K562 (cell line): ENCODE results near the gene ATXN1. TPM values are rescaled to one million over a fixed set of nuclear protein-coding genes. Genes with fewer than 3 reads are reported as not detected.

Source experiments
- ATAC-seq: fragments of 200-7000 bp; cut with Tn5 transposase; 3 replicates; pipeline ENCODE4 v1.9.1; 2020; ENCODE audit warnings: moderate library complexity
- BruUV-seq: library from RNA; stranded (reverse); fragments of 400-500 nt; replicated peaks from 2 replicates; lab custom pipeline; 2021; lab: Mats Ljungman, UMichigan
- CTCF ChIA-PET: fragments of 300-600 bp; formaldehyde crosslinking; extraction: SDS; loops from one replicate; lab custom pipeline; 2021; ENCODE audit warnings: low intra/inter-chr PET ratio; lab: Yijun Ruan, JAX
- POLR2A ChIA-PET: fragments of 300-600, 350-650 bp; sonication (Branson Sonifier 250); formaldehyde crosslinking; extraction: SDS; loops from one replicate; lab custom pipeline; 2021; ENCODE audit warnings: antibody characterized with exemption, inconsistent platforms; lab: Yijun Ruan, JAX
- DNase-seq, 4 experiments: peaks; one replicate each; pipeline versions ENCODE4 v3.0.0 to v3.0.0-alpha.2; 2011 to 2018; ENCODE audit warnings: low spot score in 3 of 4, mixed read lengths in 3 of 4; ENCODE audit errors: extremely low read depth in 1 of 4
- FAIRE-seq: peaks from 2 replicates; lab custom pipeline; 2011; peaks lifted over from hg19 to GRCh38; lab: Jason Lieb, UNC
- H2AFZ ChIP-seq: 2 replicates; pipeline ENCODE4 v1.6.0; 2011; ENCODE audit warnings: low read depth, low read length, control low read depth, inconsistent platforms
- H3K27ac ChIP-seq: fragments of 200-600 bp; 3 replicates; pipeline ENCODE4 v1.8.0; 2011; ENCODE audit warnings: low read depth, mild to moderate bottlenecking, control low read depth, inconsistent platforms, low read length, moderate library complexity, mixed read lengths; ENCODE audit errors: extremely low read depth
- H3K27me3 ChIP-seq, 2 experiments: fragments of 300-600 bp in 1 of 2; 2 replicates in 1 of 2; 3 replicates in 1 of 2; pipeline versions ENCODE4 v1.6.0 to v1.8.0; 2011; ENCODE audit warnings: inconsistent platforms in 2 of 2, low read length in 2 of 2, mild to moderate bottlenecking in 1 of 2, mixed read lengths in 1 of 2, moderate library complexity in 1 of 2; ENCODE audit not compliant: control insufficient read depth in 2 of 2, insufficient read depth in 2 of 2
- H3K36me3 ChIP-seq: fragments of 300-600 bp; 3 replicates; pipeline ENCODE4 v1.8.0; 2011; ENCODE audit warnings: mild to moderate bottlenecking, low read length, inconsistent platforms; ENCODE audit not compliant: control insufficient read depth, insufficient read depth
- H3K4me1 ChIP-seq, 2 experiments: fragments of 200-600 bp in 1 of 2; replicated peaks in 1 of 2; 2 replicates in 1 of 2; 3 replicates in 1 of 2; pipeline versions ENCODE4 v1.5.1 to v1.8.0; 2011; ENCODE audit warnings: inconsistent platforms in 2 of 2, low read length in 2 of 2, mild to moderate bottlenecking in 1 of 2, mixed read lengths in 1 of 2, moderate library complexity in 1 of 2; ENCODE audit not compliant: control insufficient read depth in 2 of 2, insufficient read depth in 2 of 2
- H3K4me2 ChIP-seq: 2 replicates; pipeline ENCODE4 v1.6.1; 2011; ENCODE audit warnings: low read length, control low read depth, inconsistent platforms, mixed read lengths; ENCODE audit not compliant: insufficient read depth
- H3K4me3 ChIP-seq: fragments of 200-600 bp; sonication (generic), shearing (Covaris generic); 2 replicates; pipeline ENCODE4 v1.5.1; 2016; ENCODE audit warnings: control low read depth, inconsistent platforms
- H3K79me2 ChIP-seq: fragments of 200-600 bp; 3 replicates; pipeline ENCODE4 v1.8.0; 2011; ENCODE audit warnings: low read length, inconsistent platforms; ENCODE audit not compliant: control insufficient read depth, insufficient read depth
- H3K9ac ChIP-seq, 2 experiments: 2 replicates each; pipeline versions ENCODE4 v1.6.0 to v1.6.1; 2011; ENCODE audit warnings: low read depth in 2 of 2, low read length in 2 of 2, control low read depth in 1 of 2, inconsistent platforms in 1 of 2, mild to moderate bottlenecking in 1 of 2, mixed read lengths in 1 of 2; ENCODE audit not compliant: insufficient read depth in 1 of 2
- H3K9me1 ChIP-seq: one replicate; pipeline ENCODE4 v1.6.0; 2011; ENCODE audit warnings: inconsistent platforms, mild to moderate bottlenecking, low read length, moderate library complexity; ENCODE audit not compliant: control insufficient read depth, insufficient read depth
- H3K9me3 ChIP-seq: replicated peaks from 2 replicates; pipeline ENCODE4 v1.5.1; 2011; ENCODE audit warnings: low read depth, low read length, inconsistent platforms; ENCODE audit not compliant: control insufficient read depth, insufficient read depth
- H4K20me1 ChIP-seq: replicated peaks from 2 replicates; pipeline ENCODE4 v1.6.1; 2011; ENCODE audit warnings: low read length, inconsistent platforms, mixed read lengths; ENCODE audit not compliant: control insufficient read depth, insufficient read depth
- BHLHE40 ChIP-seq: IDR thresholded peaks from 2 replicates; pipeline ENCODE4 v1.6.1; 2011; ENCODE audit warnings: low read length, improper control_type of control experiment
- BRD4 ChIP-seq: fragments of 200-600 bp; sonication (generic); IDR thresholded peaks from 2 replicates; pipeline ENCODE4 v1.6.1; 2017; ENCODE audit warnings: inconsistent platforms
- CBX5 ChIP-seq: IDR thresholded peaks from 2 replicates; pipeline ENCODE4 v1.6.1; 2014; ENCODE audit warnings: low read depth, borderline replicate concordance
- EGR1 ChIP-seq: fragments of 450-650 bp; conservative IDR thresholded peaks from 2 replicates; pipeline ENCODE4 v1.6.1; 2017; ENCODE audit warnings: mild to moderate bottlenecking
- FOSL1 ChIP-seq: fragments of 200-800 bp; sonication (Bioruptor generic); conservative IDR thresholded peaks from 2 replicates; pipeline ENCODE4 v1.6.1; 2016; ENCODE audit warnings: missing genetic modification characterization, missing compliant biosample characterization
- FUS ChIP-seq: fragments of 200-400 bp; formaldehyde crosslinking; optimal IDR thresholded peaks from 2 replicates; pipeline ENCODE3; 2017; ENCODE audit warnings: low read depth, low read length
- JUND ChIP-seq, 2 experiments: IDR thresholded peaks; 2 replicates in 1 of 2; 3 replicates in 1 of 2; pipeline ENCODE4 v1.6.1; 2011; ENCODE audit warnings: borderline replicate concordance in 2 of 2, low read depth in 2 of 2, low read length in 2 of 2, improper control_type of control experiment in 1 of 2, missing biosample characterization in 1 of 2, missing genetic modification characterization in 1 of 2, missing genetic modification reagents in 1 of 2
- L3MBTL2 ChIP-seq: fragments of 450-650 bp; IDR thresholded peaks from 2 replicates; pipeline ENCODE4 v1.6.1; 2016; ENCODE audit warnings: mild to moderate bottlenecking, moderate library complexity
- MAFG ChIP-seq: fragments of 450-650 bp; conservative IDR thresholded peaks from 2 replicates; pipeline ENCODE4 v1.6.1; 2016; ENCODE audit warnings: missing genetic modification characterization, missing compliant biosample characterization
- MAZ ChIP-seq, 2 experiments: fragments of 450-650 bp in 1 of 2; sonication (generic) in 1 of 2; formaldehyde crosslinking; IDR thresholded peaks in 1 of 2; conservative IDR thresholded peaks in 1 of 2; 2 replicates each; pipeline versions ENCODE4 v1.4.0 to v1.5.0; 2020; ENCODE audit warnings: mild to moderate bottlenecking in 1 of 2, missing genetic modification reagents in 1 of 2
- MCM2 ChIP-seq: fragments of 450-650 bp; IDR thresholded peaks from 2 replicates; pipeline ENCODE4 v1.6.1; 2017; ENCODE audit warnings: low read depth, mild to moderate bottlenecking
- PML ChIP-seq: IDR thresholded peaks from 2 replicates; pipeline ENCODE4 v1.6.1; 2012; ENCODE audit warnings: low read length, inconsistent platforms
- POLR2AphosphoS2 ChIP-seq: IDR thresholded peaks from 2 replicates; pipeline ENCODE4 v1.6.1; 2012; ENCODE audit warnings: low read length, improper control_type of control experiment
- POLR3G ChIP-seq: IDR thresholded peaks from 2 replicates; pipeline ENCODE4 v1.6.1; 2011; ENCODE audit not compliant: insufficient read length, insufficient replicate concordance; ENCODE audit errors: extremely low read depth
- PTTG1 ChIP-seq: fragments of 450-650 bp; IDR thresholded peaks from 2 replicates; pipeline ENCODE4 v1.6.1; 2016; ENCODE audit warnings: low read depth, mild to moderate bottlenecking, missing genetic modification characterization, missing compliant biosample characterization
- RFX5 ChIP-seq: IDR thresholded peaks from 2 replicates; pipeline ENCODE4 v1.6.1; 2011; ENCODE audit warnings: low read depth, mild to moderate bottlenecking, improper control_type of control experiment, low read length
- TCF7 ChIP-seq: sonication (generic); IDR thresholded peaks from 2 replicates; pipeline ENCODE4 v1.6.1; 2016; ENCODE audit warnings: antibody characterized with exemption, borderline replicate concordance
- ZNF707 ChIP-seq: fragments of 250-450 bp; sonication (Bioruptor Pico); conservative IDR thresholded peaks from 2 replicates; pipeline ENCODE4 v1.8.0; 2022; ENCODE audit warnings: inconsistent platforms, mild to moderate bottlenecking, moderate library complexity
- WGBS: fragments of 100-300 bp; shearing (Covaris generic); methylation state at CpG from one replicate; pipeline ENCODE4 v1.1.6; 2016; ENCODE audit warnings: low coverage, mixed read lengths; ENCODE audit not compliant: insufficient coverage; ENCODE audit errors: missing lambda C conversion rate; 5-methylcytosine and 5-hydroxymethylcytosine counted together
- in situ Hi-C: fragments of 300-500 bp; cut with MboI; formaldehyde crosslinking; loops from 4 replicates; pipeline ENCODE4 v1.15.0; 2018; ENCODE audit warnings: inconsistent platforms, mixed read lengths
- intact Hi-C: fragments of 100-400 bp; cut with micrococcal nuclease; formaldehyde crosslinking; loops from 2 replicates; pipeline ENCODE4 v1.14.2; 2022
- polyA plus RNA-seq, 8 experiments: library from polyadenylated mRNA; depleted of rRNA in 4 of 8; stranded (reverse) in 5 of 8; unstranded in 3 of 8; fragments of >200 nt; fragmentation: Nextera tagmentation in 2 of 8; fragmentation: Illumina TruSeq in 1 of 8; extraction: Ambion mirVana in 2 of 8; extraction: Trizol in 1 of 8; gene quantifications; 2 replicates each; pipeline versions ENCODE4 v1.2.1 to v1.2.3, GENCODE V29; 2011 to 2014; ENCODE audit warnings: inconsistent platforms in 1 of 8, missing spikeins in 1 of 8
- total RNA-seq, 7 experiments: library from RNA; depleted of rRNA in 6 of 7; stranded (reverse); fragments of >200 nt in 6 of 7; fragmentation: Illumina TruSeq in 2 of 7; extraction: Trizol in 2 of 7; gene quantifications; 2 replicates each; pipeline versions ENCODE4 v1.2.1 to v1.2.3, GENCODE V29; 2011 to 2021; ENCODE audit warnings: low replicate concordance in 1 of 7
- TF ChIP-seq, protein P1 (sequence below): fragments of 450-650 bp; formaldehyde crosslinking; IDR thresholded peaks from 2 replicates; pipeline ENCODE4 v1.4.0; 2020; ENCODE audit warnings: mild to moderate bottlenecking, moderate library complexity
- TF ChIP-seq, protein P2 (sequence below): fragments of 250-450 bp; sonication (Bioruptor Pico); IDR thresholded peaks from 2 replicates; pipeline ENCODE4 v1.4.0; 2020; ENCODE audit warnings: mild to moderate bottlenecking, moderate library complexity
- TF ChIP-seq, protein P3 (sequence below): fragments of 250-450 bp; sonication (Bioruptor Pico); IDR thresholded peaks from 2 replicates; pipeline ENCODE4 v1.6.1; 2021; ENCODE audit warnings: mild to moderate bottlenecking

Gene ATXN1
- total and polyA plus RNA-seq, 9 of the 15 experiments (the other 6 are each of a cell fraction or from before 2014, with no cell fraction given), result under 0.01 to 1.2 (median 0.58) TPM

DNA sequence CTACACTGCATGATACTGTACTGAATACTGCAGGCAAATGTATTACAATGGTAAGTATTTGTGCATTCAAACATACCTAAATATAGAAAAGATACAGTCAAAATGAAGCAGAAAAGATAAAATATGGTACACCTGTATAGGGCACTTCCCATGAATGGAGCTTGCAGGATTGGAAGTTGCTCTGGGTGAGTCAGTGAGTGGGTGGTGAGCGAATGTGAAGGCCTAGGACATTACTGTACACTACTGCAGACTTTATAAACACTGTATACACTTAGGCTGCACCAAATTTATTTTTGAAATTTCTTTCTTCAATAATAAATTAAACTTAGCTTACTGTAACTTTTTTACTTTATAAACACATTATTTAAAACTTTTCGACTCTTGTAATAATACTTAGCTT lies 213.1 kb downstream of the ATXN1 start (continued):
- TF ChIP-seq ZNF707, result no peak
- TF ChIP-seq CBX5, result no peak
- no peak for TF ChIP-seq EGR1
- no peak for TF ChIP-seq PML
- TF ChIP-seq RFX5, result no peak
- TF ChIP-seq BRD4, result no peak

DNA sequence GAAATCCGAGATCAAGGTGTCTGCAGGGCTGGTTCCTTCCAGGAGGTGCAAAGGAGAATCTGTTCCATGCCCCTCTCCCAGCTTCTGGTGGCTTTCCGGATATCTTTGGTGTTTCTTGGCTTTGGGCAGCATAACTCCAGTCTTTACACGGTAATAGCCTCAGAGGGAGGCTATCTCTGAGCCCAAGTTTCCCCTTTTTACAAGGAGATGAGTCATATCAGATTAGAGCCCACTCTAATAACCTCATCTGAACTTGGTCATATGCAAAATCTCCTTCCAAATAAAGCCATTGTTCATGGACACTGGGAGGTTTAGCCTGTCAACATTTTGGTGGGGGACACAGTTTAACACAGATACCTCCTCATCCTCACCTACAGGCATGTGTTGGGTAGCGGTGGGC lies 213.7 kb downstream of the ATXN1 start:
- no peaks in the 10 kb centered on the region for H3K4me1 ChIP-seq
- H3K4me2 ChIP-seq, result no peak overlapping the region
- no peaks in the 10 kb centered on the region for H3K9me1 ChIP-seq
- H3K79me2 ChIP-seq, result no peaks in the 10 kb centered on the region
- H3K27ac ChIP-seq, result no peak overlapping the region
- ATAC-seq (no peak), DNase-seq (no peak), FAIRE-seq (no peak)
- H3K4me3 ChIP-seq, result no peak overlapping the region
- no peaks in the 10 kb centered on the region for H3K36me3 ChIP-seq
- whole genome bisulfite sequencing, result 0% methylated on average over 4 of the region's 4 CpGs
- H3K27me3 ChIP-seq, result peaks cover 17 to 32% of the 10 kb centered on the region in 2 experiments
- ChIA-PET POLR2A (no interaction called here), CTCF (no interaction called here)
- no peaks in the 10 kb centered on the region for H4K20me1 ChIP-seq
- H3K9me3 ChIP-seq, result no peaks in the 10 kb centered on the region
- H3K9ac ChIP-seq, result no peak overlapping the region
- no peak overlapping the region for H2AFZ ChIP-seq
- BruUV-seq, result no TSS peak
- intact Hi-C loops (no loop called here), in situ Hi-C loops (no loop called here)
- TF ChIP-seq, protein P1, sequence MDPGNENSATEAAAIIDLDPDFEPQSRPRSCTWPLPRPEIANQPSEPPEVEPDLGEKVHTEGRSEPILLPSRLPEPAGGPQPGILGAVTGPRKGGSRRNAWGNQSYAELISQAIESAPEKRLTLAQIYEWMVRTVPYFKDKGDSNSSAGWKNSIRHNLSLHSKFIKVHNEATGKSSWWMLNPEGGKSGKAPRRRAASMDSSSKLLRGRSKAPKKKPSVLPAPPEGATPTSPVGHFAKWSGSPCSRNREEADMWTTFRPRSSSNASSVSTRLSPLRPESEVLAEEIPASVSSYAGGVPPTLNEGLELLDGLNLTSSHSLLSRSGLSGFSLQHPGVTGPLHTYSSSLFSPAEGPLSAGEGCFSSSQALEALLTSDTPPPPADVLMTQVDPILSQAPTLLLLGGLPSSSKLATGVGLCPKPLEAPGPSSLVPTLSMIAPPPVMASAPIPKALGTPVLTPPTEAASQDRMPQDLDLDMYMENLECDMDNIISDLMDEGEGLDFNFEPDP (CRISPR knock-in tag), result no peak
- TF ChIP-seq L3MBTL2, result no peak
- TF ChIP-seq, protein P2, sequence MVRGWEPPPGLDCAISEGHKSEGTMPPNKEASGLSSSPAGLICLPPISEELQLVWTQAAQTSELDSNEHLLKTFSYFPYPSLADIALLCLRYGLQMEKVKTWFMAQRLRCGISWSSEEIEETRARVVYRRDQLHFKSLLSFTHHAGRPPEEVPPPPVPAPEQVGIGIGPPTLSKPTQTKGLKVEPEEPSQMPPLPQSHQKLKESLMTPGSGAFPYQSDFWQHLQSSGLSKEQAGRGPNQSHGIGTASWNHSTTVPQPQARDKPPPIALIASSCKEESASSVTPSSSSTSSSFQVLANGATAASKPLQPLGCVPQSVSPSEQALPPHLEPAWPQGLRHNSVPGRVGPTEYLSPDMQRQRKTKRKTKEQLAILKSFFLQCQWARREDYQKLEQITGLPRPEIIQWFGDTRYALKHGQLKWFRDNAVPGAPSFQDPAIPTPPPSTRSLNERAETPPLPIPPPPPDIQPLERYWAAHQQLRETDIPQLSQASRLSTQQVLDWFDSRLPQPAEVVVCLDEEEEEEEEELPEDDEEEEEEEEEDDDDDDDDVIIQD (CRISPR knock-in tag), result no peak
- TF ChIP-seq BHLHE40, result no peak
- no peak for TF ChIP-seq MCM2
- TF ChIP-seq MAZ (CRISPR knock-in tag; conservative IDR thresholded peaks at IDR 0.05 in 1 of 2, IDR thresholded peaks at IDR 0.05 in 1 of 2), result no peak
- no peak for TF ChIP-seq POLR2AphosphoS2
- TF ChIP-seq JUND (IDR thresholded peaks at IDR 0.05; ENCODE audit: borderline replicate concordance, low read depth, low read length), result peak; percentile 77
- peak; percentile 84; the same call in 2 of the 3 replicates for TF ChIP-seq JUND (tag; IDR thresholded peaks at IDR 0.05; ENCODE audit: borderline replicate concordance, low read depth, low read length)
- no peak for TF ChIP-seq POLR3G
- peak; percentile 80 for TF ChIP-seq FOSL1
- no peak for TF ChIP-seq MAFG (tag)
- no peak for TF ChIP-seq PTTG1 (tag)
- no peak for TF ChIP-seq TCF7
- TF ChIP-seq, protein P3, sequence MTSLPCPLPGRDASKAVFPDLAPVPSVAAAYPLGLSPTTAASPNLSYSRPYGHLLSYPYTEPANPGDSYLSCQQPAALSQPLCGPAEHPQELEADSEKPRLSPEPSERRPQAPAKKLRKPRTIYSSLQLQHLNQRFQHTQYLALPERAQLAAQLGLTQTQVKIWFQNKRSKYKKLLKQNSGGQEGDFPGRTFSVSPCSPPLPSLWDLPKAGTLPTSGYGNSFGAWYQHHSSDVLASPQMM (CRISPR knock-in tag), result no peak
- TF ChIP-seq FUS, result no peak
